T-helper 2 cell treated with Interferon-gamma antibody and Interleukin-4, amounts not matched to agents 5 μg/mL and 100 μg/mL, for 36 hours (primary cell): ENCODE data around the gene ACOT8.
A peak's percentile ranks its signal among the peaks of the same experiment; 100 is the strongest.
"Not testable (repeated sequence)": the region's sequence is repeated elsewhere in the genome, so short reads cannot be mapped to it uniquely, and the experiment has no call there.

Experiments
- DNase-seq: peaks from one replicate; pipeline ENCODE4 v3.0.0; 2021; ENCODE audit warnings: low spot score
- H3K27ac Mint-ChIP-seq: one replicate; pipeline ENCODE4 v1.8.0; 2021; ENCODE audit warnings: mild to moderate bottlenecking, mixed read lengths
- H3K27me3 Mint-ChIP-seq: one replicate; pipeline ENCODE4 v1.8.0; 2021; ENCODE audit warnings: low read depth, mixed read lengths
- H3K36me3 Mint-ChIP-seq: one replicate; pipeline ENCODE4 v1.8.0; 2021; ENCODE audit warnings: low read depth, mixed read lengths
- H3K4me1 Mint-ChIP-seq: one replicate; pipeline ENCODE4 v1.8.0; 2021; ENCODE audit warnings: low read depth, mixed read lengths
- H3K4me3 Mint-ChIP-seq: one replicate; pipeline ENCODE4 v1.8.0; 2022; ENCODE audit warnings: mild to moderate bottlenecking, moderate library complexity, mixed read lengths
- H3K9me3 Mint-ChIP-seq: one replicate; pipeline ENCODE4 v1.8.0; 2021; ENCODE audit warnings: mixed read lengths

The ACOT8 gene

GRCh38 chr20:45833883-45834796 is 23.1 kb downstream of the ACOT8 start:
- Mint-ChIP-seq H3K9me3 (no peaks in the 10 kb centered on the region), H3K4me3 (peak overlapping the region; percentile 54), H3K4me1 (peaks cover 20% of the 10 kb centered on the region), H3K36me3 (no peaks in the 10 kb centered on the region), H3K27me3 (peaks cover 14% of the 10 kb centered on the region), H3K27ac (no peak overlapping the region)
- DNase-seq: peak; percentile 43

GRCh38 chr20:45833030-45833882 is 23.9 kb downstream of the ACOT8 start, which contains the start of gene SNX21:
Gene SNX21, plus strand, starts transcription at chr20:45833799. Its CDS starts 121 bp downstream, at chr20:45833920.
- peaks cover 14% of the 10 kb centered on the region for H3K27me3 Mint-ChIP-seq
- peak; percentile 7 for DNase-seq
- no peaks in the 10 kb centered on the region for H3K36me3 Mint-ChIP-seq
- H3K27ac Mint-ChIP-seq: peak within 1 kb of the TSS; percentile 65
- H3K4me3 Mint-ChIP-seq: peak within 1 kb of the TSS; percentile 88
- peaks cover 20% of the 10 kb centered on the region for H3K4me1 Mint-ChIP-seq
- H3K9me3 Mint-ChIP-seq: no peaks in the 10 kb centered on the region

DNA sequence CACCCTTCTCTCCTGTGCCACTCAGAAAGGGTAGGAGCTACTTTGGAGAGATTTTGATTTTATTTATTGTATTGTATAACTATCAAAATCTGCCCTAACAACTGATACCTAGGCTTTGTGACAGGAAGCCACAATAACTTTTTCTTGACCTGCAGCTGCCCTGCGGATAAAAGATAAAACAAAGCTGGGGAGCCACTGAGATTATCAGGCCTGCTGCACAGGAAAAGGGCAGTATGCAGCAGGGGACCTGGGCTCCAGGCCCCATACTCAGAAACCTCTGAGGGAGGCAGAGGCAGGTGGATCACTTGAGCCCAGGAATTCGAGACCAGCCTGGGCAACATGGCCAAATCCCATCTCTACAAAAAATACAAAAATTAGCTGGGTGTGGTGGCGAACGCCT is 24.6 kb downstream of the ACOT8 start:
- peak overlapping the region; percentile 88 for H3K4me3 Mint-ChIP-seq

GRCh38 chr20:45829673-45830106 is 27.5 kb downstream of the ACOT8 start:
- Mint-ChIP-seq H3K4me1 (peaks cover 12% of the 10 kb centered on the region), H3K27me3 (peaks cover 19% of the 10 kb centered on the region)
- H3K4me3 Mint-ChIP-seq, DNase-seq, H3K27ac Mint-ChIP-seq, H3K36me3 Mint-ChIP-seq, H3K9me3 Mint-ChIP-seq: not testable (repeated sequence)

More for the DNA sequence above, 24.6 kb downstream of the ACOT8 start:
- H3K9me3 Mint-ChIP-seq: no peaks in the 10 kb centered on the region
- no peaks in the 10 kb centered on the region for H3K36me3 Mint-ChIP-seq
- peak overlapping the region; percentile 65 for H3K27ac Mint-ChIP-seq
- no peak for DNase-seq
- peaks cover 16% of the 10 kb centered on the region for H3K27me3 Mint-ChIP-seq
- peaks cover 20% of the 10 kb centered on the region for H3K4me1 Mint-ChIP-seq

DNA sequence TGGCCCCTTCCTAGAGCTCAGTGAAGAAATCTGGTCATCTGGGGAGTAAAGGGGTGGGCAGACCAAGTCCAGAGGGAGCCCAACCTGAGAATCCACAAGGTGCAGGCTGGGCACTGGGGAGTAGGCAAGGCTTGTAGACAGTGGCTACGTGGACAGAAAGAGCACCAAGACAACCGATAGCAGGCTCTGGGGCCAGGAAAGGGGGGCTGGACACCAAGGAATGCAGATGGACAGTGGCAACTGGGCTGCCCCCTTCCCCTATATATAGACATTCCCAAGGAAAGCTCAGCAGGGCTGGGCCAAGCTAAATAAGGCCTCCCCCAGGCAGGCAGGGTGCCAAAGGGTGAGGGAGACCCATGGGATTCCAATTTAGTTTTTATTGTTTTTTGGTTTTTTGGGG is 28.6 kb downstream of the ACOT8 start:
- Mint-ChIP-seq H3K4me3 (no peak overlapping the region), H3K27ac (no peak overlapping the region), H3K4me1 (peaks cover 16% of the 10 kb centered on the region), H3K9me3 (no peaks in the 10 kb centered on the region), H3K36me3 (peaks cover 1% of the 10 kb centered on the region), H3K27me3 (peaks cover 29% of the 10 kb centered on the region)
- no peak for DNase-seq

DNA sequence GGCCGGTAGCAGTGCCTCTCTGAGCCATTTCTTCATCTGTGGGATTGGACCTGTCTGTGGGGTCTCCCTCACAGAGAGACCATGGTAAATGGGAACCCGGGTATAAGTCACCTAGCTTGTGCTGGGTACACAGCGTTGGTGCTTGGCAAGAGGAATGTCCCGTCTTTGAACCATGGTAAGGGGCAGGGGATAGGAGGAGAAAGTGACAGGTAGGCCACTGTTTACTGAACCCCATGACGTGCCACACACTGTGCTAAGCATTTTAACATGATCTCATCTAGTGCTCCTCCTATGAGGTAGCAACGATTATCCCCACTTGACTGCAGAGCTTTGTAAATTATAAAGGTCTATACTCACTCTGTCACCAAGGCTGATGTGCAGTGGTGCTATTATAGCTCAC is 29.5 kb downstream of the ACOT8 start:
- H3K27me3 Mint-ChIP-seq: peaks cover 31% of the 10 kb centered on the region
- DNase-seq: no peak
- no peak overlapping the region for H3K27ac Mint-ChIP-seq
- no peak overlapping the region for H3K4me3 Mint-ChIP-seq
- peaks cover 13% of the 10 kb centered on the region for H3K4me1 Mint-ChIP-seq
- H3K9me3 Mint-ChIP-seq: no peaks in the 10 kb centered on the region
- H3K36me3 Mint-ChIP-seq: peaks cover 1% of the 10 kb centered on the region

DNA sequence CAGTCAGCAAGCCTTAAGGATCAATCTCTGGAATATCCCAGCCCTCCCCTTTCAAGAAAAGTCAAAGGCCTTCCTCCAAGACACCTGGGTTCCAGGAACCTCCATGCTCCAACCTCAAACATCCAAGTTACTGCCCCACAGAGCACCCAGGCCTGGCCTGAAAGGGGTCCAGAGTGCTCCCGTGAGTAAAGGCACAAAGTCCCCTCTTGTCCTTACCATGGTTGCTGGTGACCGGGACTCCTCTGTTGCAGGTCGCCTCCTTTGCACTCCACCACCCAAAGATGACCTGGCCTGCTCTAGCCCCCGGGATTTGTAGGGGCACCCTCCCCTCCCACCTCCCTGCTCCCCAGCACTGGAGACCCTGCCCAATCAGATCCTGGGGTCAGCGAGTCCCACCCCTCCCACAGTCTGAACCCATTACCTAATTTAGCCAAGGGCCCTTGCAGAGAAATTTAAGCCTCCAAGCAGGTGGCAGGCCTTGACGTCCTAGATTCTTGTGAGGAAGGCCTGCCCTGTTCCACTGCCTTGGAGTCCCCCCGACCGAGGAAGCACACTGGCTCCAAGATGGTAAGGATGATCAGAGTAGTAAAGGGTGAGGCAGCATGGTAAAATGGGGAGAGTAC is 30.1 kb downstream of the ACOT8 start, which contains the start of gene TNNC2:
TSS of gene TNNC2 (minus strand) at position 283 of the 623 bp plus-strand sequence. CDS start at position 219, 64 bp downstream.
- H3K9me3 Mint-ChIP-seq: no peaks in the 10 kb centered on the region
- H3K4me3 Mint-ChIP-seq: no peak within 1 kb of the TSS
- H3K27ac Mint-ChIP-seq: no peak within 1 kb of the TSS
- H3K27me3 Mint-ChIP-seq: peaks cover 36% of the 10 kb centered on the region
- H3K36me3 Mint-ChIP-seq: peaks cover 1% of the 10 kb centered on the region
- DNase-seq: no peak
- H3K4me1 Mint-ChIP-seq: peaks cover 15% of the 10 kb centered on the region

DNA sequence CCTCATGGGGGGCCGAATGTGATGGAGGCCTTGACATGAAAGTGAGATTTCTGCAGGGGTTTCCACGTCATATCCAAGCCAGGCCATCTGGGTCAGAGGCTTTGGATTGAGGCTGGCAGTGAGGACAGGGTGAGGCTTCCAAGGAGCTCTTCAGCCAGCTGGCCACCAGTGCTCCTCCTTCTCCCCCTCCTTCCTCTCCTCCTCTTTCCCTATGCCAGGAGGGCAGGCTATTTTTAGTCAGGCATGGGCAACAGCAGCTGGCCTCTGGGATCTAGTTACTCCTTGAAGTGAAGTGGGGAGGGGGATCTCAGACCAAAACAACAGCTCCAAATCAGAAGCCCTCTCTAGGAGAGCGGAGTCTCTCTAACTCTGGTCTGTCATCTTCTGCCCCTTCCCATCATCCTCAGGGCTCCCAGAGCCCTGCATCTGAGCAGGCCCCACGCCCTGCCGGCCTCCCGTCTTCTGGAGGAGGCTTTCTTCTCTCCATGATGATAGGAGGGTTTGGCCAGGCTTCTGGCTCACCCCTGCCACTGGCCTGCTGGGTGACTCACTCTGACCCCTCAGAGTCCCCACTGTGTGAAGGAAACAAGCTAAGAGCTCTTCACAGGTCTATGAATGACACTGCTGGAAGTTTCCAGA is 30.7 kb downstream of the ACOT8 start:
- H3K4me1 Mint-ChIP-seq: peaks cover 15% of the 10 kb centered on the region
- no peak for DNase-seq
- H3K4me3 Mint-ChIP-seq: no peak overlapping the region
- peaks cover 1% of the 10 kb centered on the region for H3K36me3 Mint-ChIP-seq
- peaks cover 38% of the 10 kb centered on the region for H3K27me3 Mint-ChIP-seq
- no peaks in the 10 kb centered on the region for H3K9me3 Mint-ChIP-seq
- no peak overlapping the region for H3K27ac Mint-ChIP-seq

DNA sequence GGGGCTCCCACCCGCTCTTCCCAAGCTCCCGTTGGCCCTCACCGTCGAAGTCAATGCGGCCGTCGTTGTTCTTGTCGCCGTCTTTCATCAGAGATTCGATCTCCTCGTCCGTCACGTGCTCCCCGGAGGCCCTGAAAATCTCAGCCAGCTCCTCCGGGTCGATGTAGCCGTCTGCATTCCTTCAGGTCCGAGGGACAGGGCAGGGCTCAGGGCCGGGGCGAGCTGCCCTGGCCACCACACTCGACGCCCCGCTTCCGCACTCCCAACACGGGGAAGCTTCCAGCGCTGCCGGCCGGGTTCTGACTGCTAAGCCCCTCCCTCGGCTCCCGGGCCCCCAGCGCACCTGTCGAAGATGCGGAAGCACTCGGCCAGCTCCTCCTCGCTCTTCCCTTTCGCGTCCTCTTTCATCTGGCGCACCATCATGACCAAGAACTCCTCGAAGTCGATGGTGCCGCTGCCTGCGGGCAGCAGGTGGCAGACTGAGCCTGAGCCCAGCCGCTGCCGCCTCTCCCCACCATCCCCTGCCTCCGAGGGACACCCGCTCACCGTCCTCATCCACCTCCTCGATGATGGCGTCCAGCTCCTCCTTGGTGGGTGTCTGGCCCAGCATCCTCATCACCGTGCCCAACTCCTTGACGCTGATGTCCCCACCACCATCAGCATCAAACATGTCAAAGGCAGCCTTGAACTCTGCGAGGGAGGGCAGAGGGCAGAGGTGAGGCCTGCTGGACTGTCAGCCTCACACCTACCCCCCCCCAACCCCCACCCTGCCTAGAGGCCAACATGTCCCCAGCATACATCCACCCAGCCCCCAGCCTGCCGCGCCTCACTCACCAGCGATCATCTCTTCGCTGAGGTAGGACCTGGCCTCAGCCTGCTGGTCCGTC is 33.0 kb downstream of the ACOT8 start:
- Mint-ChIP-seq H3K4me3 (peak overlapping the region; percentile 75), H3K9me3 (no peaks in the 10 kb centered on the region), H3K27me3 (peaks cover 35% of the 10 kb centered on the region), H3K36me3 (peaks cover 4% of the 10 kb centered on the region), H3K4me1 (peaks cover 17% of the 10 kb centered on the region), H3K27ac (peak overlapping the region; percentile 71)
- DNase-seq: peak; percentile 32

DNA sequence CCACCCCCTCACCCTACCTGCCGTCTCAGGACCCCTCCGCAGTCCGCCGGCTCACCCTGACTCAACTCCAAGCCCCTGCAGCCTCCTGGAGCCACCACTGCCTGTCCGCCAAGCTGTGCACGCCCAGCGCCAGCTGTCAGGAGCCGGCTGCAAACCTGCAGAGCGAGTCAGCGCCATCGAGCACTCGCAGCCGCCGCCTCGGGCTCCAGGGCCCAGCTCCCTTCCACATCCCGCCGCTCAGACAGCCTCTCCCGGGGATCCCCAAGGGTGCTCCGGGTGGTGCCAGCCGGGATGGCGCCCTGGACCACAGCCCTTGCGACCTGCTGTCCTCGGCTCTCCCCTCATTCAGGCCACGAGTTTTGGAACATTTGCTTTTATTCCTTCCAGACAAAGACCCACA is 34.3 kb downstream of the ACOT8 start:
- peaks cover 4% of the 10 kb centered on the region for H3K36me3 Mint-ChIP-seq
- peaks cover 33% of the 10 kb centered on the region for H3K27me3 Mint-ChIP-seq
- no peak overlapping the region for H3K4me3 Mint-ChIP-seq
- no peak for DNase-seq
- no peaks in the 10 kb centered on the region for H3K9me3 Mint-ChIP-seq
- no peak overlapping the region for H3K27ac Mint-ChIP-seq
- peaks cover 17% of the 10 kb centered on the region for H3K4me1 Mint-ChIP-seq

DNA sequence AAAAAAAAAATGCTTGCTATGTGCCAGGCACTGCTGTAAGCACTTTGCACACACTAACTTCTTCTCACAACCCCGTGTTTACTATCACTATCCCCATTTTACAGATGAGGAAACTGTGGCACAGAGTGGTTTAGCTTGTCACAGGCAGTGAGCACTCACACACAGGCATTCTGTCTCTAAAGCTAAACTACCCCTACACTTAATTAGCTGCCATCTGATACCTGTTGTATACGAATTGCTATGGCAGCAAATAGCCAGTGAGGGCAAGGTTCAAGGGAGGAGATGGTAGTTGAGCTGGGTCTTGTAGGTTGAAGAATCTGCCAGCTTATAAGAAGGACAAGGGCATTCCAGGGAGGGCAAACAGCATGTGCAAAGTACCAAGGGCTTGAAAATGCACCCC is 35.2 kb downstream of the ACOT8 start:
- no peak overlapping the region for H3K27ac Mint-ChIP-seq
- H3K27me3 Mint-ChIP-seq: peaks cover 33% of the 10 kb centered on the region
- no peaks in the 10 kb centered on the region for H3K9me3 Mint-ChIP-seq
- no peak overlapping the region for H3K4me3 Mint-ChIP-seq
- H3K4me1 Mint-ChIP-seq: peaks cover 20% of the 10 kb centered on the region
- peaks cover 9% of the 10 kb centered on the region for H3K36me3 Mint-ChIP-seq
- DNase-seq: no peak

GRCh38 chr20:45819466-45819865 is 37.7 kb downstream of the ACOT8 start:
- DNase-seq: no peak
- Mint-ChIP-seq H3K4me1 (peaks cover 25% of the 10 kb centered on the region), H3K27me3 (peaks cover 29% of the 10 kb centered on the region), H3K36me3 (peaks cover 23% of the 10 kb centered on the region), H3K27ac (no peak overlapping the region), H3K9me3 (no peaks in the 10 kb centered on the region), H3K4me3 (no peak overlapping the region)
